GM19238 (cell line): Measurements from ENCODE around the gene SORCS1.

Experiments
- DNase-seq: peaks from one replicate; pipeline ENCODE4 v3.0.0; 2011; ENCODE audit warnings: low spot score; ENCODE audit not compliant: insufficient read length

The SORCS1 gene

DNA sequence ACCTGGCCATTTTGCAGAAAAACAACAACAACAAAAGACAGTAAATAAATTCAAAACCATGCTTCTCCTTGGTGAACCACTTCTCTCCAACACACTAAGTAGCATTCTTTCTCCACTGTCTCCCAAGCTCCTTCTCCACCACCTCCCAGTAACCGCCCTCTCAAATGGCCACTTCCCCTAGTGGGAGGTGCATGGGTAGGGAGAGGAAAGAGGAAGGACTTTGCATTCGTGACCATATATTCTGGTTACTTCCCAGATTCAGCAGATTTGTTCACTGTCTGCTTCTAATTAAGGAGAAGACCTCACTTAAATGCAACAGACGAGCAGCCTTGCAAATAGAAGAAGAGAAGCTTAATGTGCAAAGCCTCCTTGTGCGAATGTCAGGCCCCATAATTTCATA, 166.8 kb downstream of the SORCS1 start:
- no peak for DNase-seq

DNA sequence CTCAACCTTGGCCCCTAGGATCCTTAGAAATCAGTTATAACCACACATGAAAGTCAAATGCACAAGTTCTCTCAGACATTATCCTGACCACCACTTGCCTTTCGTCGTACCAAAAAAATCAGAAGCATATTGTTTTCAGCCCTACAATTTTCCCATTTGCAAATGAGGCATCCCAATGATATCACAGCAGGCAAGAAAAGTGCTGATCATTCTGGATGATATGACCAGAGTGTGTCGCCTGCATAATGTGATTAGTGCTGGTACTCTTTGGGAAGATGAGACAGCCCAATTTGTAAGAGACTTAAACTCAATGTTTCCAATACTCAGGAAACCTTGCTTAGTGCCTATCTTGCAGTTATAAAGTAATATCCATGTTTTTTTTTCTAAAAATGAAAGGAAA, 168.0 kb downstream of the SORCS1 start:
- DNase-seq: no peak

DNA sequence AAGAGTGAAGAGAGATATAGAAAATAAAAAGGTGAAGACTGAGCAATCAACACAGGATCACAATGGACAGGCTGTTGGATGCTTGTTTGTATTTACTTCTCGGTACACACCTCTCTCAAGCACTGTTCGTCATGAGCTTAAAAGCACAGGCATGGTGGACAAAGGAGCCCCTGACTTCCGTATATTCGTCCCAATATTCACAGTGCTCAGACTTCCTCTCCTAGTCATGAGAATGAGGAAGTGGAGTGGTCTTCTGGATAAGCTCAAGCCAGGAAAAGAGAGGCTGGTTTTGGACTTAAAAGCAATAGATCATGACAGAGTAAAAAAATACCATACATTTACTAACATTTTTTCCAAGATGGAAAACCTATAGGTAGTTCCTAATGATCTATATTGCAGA, 172.5 kb downstream of the SORCS1 start:
- DNase-seq: no peak

DNA sequence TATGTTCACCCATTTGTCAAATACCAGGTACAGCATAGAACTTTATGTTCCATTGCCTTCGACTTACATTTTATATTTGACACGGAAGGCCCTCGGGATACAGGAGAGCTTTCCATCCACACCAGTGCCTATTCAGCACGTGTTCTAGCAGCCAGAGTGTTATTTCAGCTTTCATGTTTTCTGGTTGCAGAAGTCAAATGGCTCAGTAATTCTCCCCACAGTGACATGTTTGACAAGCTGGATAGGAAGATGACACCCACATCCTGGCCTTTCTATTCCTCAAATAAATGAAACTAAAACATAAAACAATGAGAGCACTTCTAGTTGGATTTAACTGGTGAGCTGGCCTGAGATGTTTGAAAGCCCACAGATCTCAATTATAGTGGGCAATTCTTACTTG, 173.4 kb downstream of the SORCS1 start:
- DNase-seq: no peak

DNA sequence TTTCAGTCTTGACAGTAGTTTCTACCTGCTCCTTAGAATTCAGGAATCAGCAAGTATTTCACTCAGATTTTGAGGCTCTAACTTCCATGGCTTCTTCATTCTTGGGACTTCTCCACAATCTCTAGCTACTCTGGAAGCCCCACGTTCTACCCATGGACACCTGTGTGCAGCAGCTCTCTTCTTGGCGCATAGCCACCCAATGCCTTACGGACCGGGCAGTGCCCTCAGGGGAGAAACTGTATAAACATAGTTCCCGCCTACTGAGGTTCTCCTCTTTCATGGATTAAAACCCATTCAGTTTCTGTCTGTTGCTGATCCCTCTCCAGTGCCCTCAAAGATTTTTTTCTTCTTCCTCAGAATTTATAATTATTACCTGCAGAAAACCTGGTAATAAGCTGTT, 177.1 kb downstream of the SORCS1 start:
- no peak for DNase-seq

DNA sequence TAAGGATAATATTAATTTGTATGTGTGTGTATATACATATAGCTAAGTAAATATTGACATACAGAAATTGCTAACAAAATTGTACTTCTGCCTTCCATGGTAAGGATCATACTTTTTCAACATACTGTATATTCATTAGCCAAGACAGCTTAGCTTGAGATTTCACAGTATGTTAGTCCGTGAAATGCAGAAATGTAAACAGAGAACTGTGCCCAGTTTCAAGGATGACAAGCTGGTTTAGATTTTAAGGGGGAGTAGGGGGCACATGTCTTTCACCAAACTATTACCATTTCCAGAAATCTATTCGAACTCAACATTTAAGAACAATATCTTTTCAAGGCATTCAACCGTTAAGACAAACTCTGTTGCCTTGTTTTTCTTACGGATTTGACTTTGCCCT, 182.2 kb downstream of the SORCS1 start:
- DNase-seq: no peak

DNA sequence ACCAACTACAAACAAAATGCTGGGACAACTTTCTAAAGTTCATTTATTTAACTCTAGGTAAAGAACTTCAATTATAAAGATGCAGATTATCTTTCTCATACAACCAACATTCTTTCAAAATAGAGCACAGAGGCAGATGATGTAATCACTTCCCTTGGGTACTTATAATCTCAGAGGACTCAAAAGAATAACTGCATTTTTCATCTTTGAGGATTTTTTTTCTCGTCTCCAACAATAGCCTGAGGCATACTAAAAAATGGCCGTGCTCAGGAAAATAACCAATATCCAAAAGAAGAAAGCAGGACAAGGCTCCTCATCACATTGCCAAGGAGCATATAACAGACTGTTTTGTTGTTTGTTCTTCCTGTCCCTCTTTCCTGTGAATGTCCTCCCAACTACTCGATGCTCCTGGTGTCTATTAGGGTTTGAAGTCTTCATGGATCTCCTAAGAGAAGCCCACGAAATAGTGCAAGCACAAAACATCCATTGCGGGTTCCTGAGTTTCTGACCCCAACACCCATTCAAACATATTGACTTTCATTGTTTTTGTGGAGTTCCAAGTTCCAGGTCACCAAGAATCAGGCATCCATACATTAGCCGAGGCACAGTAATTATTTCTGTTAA, 182.9 kb downstream of the SORCS1 start:
- DNase-seq: no peak

DNA sequence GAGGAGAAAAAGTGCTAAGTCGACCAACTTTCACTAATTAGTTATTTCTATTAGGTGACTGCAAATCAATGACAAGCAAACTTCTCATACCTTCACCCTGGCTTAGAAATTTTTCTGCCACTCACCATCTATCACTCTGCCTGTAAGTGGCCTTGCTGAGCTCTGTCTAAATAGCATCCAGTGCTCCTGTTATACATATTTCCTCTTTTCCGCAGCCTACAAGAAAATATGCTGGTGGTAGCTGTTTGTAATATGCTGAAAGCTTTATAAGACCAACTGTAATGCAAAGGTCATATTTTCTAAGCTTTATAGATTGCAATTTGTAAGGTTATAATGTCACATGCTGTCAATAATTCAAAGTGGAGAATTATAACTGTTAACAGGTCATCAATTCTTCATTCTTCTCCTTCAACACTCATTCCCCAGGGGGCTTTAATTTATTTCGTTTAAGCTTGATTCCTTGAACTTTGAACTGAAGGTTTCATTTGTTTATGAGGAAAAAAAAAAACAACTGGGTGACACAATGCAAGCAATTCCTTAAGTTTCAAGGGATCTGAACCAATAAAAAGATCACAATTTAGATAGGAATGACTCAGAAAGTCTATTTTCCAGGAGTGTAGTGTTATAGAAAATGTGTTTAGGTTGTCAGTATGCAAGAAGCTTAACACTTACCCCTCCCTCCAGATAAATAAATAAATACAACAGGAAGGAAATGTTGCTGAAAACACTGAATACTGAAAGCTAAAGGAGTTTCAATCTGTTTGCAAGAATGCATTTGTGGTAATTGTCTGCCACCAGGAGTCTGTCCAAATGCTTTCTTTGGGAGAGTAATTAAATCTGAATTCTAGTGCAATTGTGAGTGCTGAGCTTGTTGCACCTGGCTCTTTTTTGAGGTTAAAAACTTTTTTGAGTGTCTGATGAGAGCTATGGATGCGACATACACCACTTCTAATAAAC, 183.7 kb downstream of the SORCS1 start:
- DNase-seq: peak; percentile 18

DNA sequence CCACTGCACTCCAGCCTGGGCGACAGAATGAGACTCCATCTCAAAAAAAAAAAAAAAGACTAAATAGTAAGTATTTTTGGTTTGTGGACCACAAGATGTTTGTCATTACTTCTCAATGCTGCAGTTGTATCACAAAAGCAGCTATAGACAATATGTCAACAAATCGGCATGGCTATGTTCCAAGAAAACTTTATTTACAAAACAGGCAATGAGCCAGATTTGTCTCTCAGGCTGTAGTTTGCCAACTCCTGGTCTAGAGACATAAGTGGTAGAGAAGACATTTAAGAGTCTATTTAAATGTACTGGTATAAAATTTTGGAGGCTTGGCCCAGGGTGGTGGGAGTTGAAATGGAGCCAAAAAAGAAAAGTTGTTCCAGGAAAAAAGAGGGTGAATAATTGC, 185.8 kb downstream of the SORCS1 start:
- no peak for DNase-seq

DNA sequence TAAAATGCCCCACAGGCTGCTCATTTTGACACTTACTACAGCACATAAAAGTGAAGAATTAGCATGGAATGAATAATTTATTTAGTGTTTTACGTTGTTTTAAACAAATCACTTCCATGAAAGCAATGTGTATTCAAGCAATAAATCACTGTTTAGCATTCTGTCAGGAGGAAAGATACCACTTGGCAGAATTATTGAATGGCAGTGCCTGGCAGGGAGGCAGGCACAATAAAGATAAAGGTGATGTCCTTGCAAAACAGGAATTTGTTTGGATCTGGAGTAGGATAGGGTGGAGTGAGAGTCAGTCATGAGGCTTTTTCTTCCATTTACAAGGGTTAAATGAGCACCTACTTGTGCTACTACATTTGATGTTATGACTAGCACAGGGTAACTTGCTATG, 190.8 kb downstream of the SORCS1 start:
- DNase-seq: no peak

DNA sequence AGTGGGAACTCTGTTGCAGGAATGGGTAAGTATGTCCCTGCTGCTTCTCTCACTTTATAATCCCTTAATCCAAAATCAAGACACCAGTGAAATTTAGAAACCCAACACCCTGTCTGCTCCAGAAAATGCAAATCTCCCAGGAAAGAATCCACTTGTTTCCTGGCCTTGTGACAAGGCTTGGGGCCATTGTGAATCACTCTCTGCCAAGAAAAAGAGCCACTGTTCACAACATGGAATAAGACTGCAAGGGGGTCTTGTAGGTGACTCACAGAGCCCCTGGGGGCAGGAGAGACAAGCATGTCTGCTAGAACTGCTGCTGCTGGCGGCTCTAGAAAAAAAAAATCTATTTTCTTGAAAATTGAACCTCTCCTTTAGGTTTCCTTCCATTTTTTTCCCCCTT, 191.2 kb downstream of the SORCS1 start:
- no peak for DNase-seq

DNA sequence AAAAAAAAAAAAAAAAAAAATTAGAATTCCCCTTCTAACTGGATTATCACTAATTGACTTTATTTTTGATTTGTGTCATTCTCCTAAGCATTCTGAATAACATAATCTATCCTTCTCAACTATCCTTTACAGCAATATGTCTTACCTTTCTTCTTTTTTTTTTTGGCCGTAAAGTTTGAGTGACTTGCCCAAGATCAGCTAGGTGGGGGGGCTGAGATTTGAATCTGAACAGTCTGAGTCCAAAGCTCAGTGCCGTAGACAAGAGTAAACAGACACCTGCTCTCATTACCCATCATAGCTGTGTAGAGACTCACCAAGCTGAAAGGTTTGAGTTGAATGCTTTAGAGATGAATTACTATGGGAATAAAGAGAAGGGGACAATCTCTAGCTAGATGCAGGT, 192.1 kb downstream of the SORCS1 start:
- no peak for DNase-seq

DNA sequence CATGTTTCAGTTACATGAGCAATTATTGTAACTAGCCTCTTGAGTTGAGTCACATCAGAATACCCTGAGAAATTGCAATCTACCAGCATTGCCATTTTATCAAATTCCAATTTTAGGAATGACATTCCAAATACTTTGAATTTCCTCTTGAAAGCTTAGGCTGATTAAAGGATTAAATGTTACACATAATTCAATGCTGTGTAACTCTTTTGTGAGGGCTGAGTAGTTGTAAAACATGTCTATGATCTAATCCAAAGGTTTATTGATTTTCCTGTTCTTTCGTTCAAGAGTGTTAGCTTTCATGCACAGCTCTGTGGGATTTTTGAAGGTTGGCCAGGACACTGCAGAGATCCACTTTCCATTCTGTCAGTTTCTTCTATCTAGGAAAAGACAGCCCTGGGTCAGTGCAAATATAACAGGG, 193.1 kb downstream of the SORCS1 start:
- no peak for DNase-seq

DNA sequence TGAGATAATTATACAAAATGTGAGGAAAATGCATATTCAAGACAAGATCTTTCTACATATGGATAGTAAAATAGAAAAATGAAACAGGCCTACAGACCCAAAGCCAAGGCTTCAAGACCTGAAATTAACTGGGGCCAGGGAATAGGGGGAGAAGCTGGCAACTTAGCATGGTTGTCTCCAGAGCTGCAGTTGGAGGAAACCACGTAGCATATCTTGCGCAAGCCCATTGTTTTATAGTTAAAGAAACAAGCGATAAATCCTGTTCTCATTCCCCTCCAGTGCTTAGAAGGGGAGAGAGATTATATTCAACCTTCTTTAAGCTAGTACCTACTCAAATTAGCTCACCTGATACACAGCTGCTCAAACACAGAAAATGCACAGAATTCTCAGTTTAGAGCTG, 197.1 kb downstream of the SORCS1 start:
- no peak for DNase-seq

DNA sequence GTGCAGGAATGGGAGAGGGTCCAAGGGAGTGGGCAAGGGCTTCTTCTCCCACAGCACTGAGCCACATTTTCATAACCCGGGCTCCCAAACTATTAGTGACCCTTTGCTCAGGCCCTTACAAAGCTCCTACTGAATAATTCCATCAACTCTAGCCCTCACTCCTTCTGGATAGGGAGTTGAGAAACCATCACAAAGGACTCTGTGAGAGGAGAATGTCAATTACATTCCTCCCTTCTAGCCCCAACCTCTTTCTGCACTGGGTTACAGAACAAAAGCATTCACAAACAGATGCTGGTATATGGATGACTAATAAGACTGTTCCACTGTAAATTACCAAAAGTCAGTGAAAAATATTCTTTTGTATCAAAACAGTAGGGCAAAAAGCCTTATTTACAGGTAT, 203.7 kb downstream of the SORCS1 start:
- no peak for DNase-seq

DNA sequence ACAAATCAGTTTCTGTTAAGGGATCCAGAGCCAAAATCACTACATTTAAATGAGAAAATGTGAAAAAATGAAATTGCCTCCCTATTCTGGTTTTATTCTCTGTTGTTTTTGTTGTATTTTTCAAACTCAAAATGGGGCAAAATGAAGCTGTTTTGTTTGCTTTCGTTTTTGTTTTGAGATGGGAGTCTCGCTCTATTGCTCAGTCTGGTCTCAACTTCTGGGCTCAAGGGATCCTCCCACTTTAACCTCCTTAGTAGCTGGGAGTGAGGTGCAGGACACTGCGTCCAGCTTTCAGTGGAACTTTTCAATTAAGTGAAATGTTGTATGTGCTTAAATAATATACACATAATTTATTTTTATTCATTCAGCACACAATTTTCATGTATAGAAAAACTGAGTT, 205.0 kb downstream of the SORCS1 start:
- no peak for DNase-seq

DNA sequence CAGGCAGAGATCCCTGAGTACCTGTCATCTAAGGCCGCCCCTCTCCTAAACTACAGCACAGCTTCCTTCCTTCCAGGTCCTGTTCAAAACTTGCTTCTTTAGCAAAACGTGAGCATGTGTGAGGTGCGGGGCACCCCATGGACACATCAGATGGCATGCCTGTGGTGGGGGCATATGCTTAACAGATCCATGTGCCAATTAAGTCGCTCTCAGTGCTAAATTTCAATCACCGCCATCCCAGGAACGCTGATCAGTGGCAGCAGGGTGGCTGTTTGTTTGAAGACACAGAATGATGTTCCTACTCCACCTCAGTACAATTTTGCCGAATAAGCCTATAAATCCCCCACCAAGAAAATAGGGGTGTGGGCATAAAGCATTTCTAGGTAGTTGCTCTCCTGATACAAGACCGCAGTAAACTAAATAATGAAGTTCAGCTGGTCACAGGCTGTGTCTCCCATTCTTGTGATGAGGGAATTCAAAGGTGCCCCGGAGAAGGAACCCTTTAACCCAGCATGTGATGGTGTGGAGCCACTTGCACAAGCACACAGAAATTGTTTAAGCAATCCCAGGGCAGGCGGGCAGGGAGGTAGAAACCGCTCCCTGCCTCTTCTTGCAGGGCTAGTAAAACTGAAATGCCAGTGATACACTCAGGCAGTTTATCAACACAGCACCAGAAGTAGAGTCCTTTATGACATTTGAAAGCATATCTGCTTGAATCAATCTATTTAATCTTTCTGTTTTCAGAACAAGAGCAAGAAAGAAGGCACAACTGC, 205.7 kb downstream of the SORCS1 start:
- DNase-seq: no peak

DNA sequence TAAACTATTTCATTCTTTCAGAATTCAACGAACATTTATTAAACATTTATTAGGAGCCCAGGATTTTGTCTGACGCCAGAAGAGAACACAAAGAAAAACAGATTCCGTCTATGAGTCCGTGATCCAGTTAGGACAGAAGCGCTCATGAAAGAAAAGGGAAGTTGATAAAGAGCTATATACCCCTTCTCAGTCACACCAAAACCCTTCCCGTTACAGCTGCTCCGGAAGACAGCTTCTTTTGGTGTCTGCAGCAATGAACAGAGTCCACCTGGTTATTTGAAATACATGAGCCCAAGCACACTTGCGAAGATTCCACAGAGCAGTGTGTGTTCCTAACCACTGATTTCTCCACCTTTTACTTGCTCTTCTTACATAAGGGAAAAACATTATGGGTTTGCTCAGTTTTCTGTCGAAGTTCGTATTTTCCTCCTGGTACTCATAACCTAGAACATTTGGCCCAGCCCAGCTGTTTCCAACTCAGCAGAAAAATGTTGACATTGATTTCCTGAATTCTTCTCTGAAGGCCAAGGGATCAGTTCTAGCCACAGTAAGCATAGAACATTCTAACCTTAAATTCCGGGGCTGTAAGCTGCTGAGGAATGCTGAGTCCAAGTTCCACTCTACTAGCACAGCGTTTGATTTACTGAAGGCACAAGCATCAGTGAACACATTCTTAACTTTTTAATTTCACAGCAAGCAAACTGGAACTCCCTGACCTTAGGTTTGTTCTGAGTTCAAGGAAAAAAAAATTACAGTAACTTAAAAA, 206.5 kb downstream of the SORCS1 start:
- DNase-seq: peak; percentile 36

DNA sequence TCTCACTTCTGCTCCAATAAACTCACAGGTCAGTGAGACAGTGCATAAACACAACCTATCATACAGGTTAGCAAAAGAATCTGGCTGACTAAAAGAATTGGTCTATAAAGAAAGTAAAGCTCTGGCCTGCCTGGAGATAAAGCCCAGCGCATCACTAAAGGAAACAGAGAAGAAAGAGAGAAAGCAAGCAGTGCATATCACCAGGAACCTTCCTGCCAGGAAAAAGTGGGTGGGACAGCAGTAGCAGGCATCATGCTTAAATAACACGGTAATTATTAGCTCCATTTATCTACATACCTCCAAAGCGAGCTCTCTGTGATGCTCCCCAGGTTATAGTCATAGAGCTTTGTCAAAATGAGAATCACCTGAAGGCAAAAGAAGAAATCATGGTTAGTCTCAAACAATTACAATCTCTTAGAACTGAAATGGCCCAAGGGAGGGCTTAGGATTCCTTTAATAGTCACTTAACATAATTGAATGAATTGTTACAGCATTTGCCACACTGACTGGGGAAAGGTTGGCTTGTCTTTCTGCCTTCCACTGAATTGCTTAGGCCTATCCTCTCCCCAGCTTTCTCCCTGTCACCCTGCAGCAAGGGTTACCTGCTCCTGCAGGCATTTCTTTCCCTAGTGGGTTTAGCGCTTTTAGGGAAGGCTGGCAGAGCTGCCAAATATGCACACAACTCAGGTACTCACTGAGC, 208.1 kb downstream of the SORCS1 start:
- no peak for DNase-seq

DNA sequence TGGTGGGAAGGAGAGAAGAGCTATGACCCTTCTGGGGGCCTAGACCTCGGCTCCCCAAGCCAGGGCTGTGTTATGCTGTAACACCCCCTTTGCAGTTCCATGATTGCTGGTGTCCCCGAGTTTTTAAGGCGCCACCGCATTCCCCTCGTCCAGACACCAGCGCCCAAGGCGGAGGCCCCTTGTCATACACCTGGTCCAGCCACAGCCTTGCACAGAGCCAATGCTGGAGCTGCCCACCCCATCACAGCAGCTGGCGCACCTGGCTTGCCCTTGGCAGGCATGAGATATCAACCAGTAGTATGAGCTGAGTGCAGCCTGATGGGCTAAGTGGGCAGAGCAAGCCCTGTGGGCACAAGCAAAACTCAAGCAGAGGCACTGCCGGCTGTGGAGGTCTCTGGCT, 209.4 kb downstream of the SORCS1 start:
- DNase-seq: no peak

DNA sequence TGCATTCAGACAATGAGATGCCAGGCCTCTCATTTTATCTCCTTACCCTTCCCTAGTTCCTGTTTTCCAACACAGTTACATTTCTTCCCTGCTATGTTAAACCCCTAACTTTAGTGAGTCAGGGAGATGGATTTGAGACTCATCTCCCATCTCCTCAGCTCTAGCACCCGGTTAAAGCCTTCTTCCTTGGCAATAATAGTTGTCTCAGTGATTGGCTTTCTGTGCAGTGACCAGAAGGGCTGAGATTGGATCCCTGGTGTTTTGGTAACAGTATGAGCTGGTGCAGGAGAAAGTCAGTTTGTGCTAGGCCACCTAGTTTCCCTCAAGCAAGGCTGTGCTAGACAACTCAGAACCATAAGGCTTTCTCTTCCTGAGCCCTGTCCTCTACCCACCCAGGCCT, 212.5 kb downstream of the SORCS1 start:
- DNase-seq: no peak
